Activated T-cell treated with anti-CD3 and anti-CD28 coated beads, Interleukin-2, amount 50 U/mL, for 1 hour (primary cell): Measurements from ENCODE around the gene BPGM.
A peak's percentile ranks its signal among the peaks of the same experiment; 100 is the strongest.

Experiments
- DNase-seq: peaks from one replicate; pipeline ENCODE4 v3.0.0-alpha.2; 2020

The BPGM gene

GRCh38 chr7:134699021-134699818 is 52.6 kb downstream of the BPGM start:
- DNase-seq = no peak

- DNase-seq = no peak
Observed at GRCh38 chr7:134699899-134700298, 53.2 kb downstream of the BPGM start.

GRCh38 chr7:134701272-134701671 is 54.6 kb downstream of the BPGM start:
- DNase-seq = no peak

GRCh38 chr7:134702366-134703240 is 56.0 kb downstream of the BPGM start:
- DNase-seq = no peak

- DNase-seq = no peak
Observed at GRCh38 chr7:134703241-134703594, 56.6 kb downstream of the BPGM start.

- no peak for DNase-seq
Observed at GRCh38 chr7:134703782-134704181, 57.1 kb downstream of the BPGM start.

GRCh38 chr7:134704827-134705226 is 58.2 kb downstream of the BPGM start:
- no peak for DNase-seq

- no peak for DNase-seq
Observed at GRCh38 chr7:134705716-134706115, 59.1 kb downstream of the BPGM start.

GRCh38 chr7:134706468-134706867 is 59.8 kb downstream of the BPGM start:
- no peak for DNase-seq

- no peak for DNase-seq
Observed at GRCh38 chr7:134707663-134708378, 61.2 kb downstream of the BPGM start.

- DNase-seq = no peak
Observed at GRCh38 chr7:134708692-134709091, 62.0 kb downstream of the BPGM start.

GRCh38 chr7:134709197-134709596 is 62.5 kb downstream of the BPGM start:
- no peak for DNase-seq

- DNase-seq = no peak
Observed at GRCh38 chr7:134710511-134710853, 63.8 kb downstream of the BPGM start.

GRCh38 chr7:134710854-134711624 is 64.4 kb downstream of the BPGM start:
- DNase-seq = peak; percentile 60

GRCh38 chr7:134712196-134712595 is 65.5 kb downstream of the BPGM start:
- no peak for DNase-seq

- no peak for DNase-seq
Observed at GRCh38 chr7:134714470-134715205, 68.0 kb downstream of the BPGM start.

GRCh38 chr7:134718211-134718875 is 71.7 kb downstream of the BPGM start:
- DNase-seq = no peak

GRCh38 chr7:134720091-134720935 is 73.7 kb downstream of the BPGM start:
- no peak for DNase-seq

- DNase-seq = no peak
Observed at GRCh38 chr7:134721171-134721570, 74.5 kb downstream of the BPGM start.

- no peak for DNase-seq
Observed at GRCh38 chr7:134722786-134723322, 76.2 kb downstream of the BPGM start.
